ENCODE results near the gene DNAJC10.

GRCh38 chr2:182724656-182725055, 8.6 kb downstream of the DNAJC10 start:
- no peak for TF ChIP-seq POLR2A (IDR thresholded peaks at IDR 0.05)
- TF ChIP-seq, protein P1, sequence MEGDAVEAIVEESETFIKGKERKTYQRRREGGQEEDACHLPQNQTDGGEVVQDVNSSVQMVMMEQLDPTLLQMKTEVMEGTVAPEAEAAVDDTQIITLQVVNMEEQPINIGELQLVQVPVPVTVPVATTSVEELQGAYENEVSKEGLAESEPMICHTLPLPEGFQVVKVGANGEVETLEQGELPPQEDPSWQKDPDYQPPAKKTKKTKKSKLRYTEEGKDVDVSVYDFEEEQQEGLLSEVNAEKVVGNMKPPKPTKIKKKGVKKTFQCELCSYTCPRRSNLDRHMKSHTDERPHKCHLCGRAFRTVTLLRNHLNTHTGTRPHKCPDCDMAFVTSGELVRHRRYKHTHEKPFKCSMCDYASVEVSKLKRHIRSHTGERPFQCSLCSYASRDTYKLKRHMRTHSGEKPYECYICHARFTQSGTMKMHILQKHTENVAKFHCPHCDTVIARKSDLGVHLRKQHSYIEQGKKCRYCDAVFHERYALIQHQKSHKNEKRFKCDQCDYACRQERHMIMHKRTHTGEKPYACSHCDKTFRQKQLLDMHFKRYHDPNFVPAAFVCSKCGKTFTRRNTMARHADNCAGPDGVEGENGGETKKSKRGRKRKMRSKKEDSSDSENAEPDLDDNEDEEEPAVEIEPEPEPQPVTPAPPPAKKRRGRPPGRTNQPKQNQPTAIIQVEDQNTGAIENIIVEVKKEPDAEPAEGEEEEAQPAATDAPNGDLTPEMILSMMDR (IDR thresholded peaks at IDR 0.05 in 4 of 5, conservative IDR thresholded peaks at IDR 0.05 in 1 of 5), result no peak
